HG03064 (cell line): Measurements from ENCODE around the gene KRTAP20-3.

Experiments used
- ATAC-seq: cut with Tn5 transposase; IDR thresholded peaks from one replicate; pipeline ENCODE4 v1.9.1; 2021; ENCODE audit warnings: low read depth; ENCODE audit not compliant: unreplicated experiment

KRTAP20-3 gene

GRCh38 chr21:30676737-30677136 lies 34.1 kb downstream of the KRTAP20-3 start:
- no peak for ATAC-seq

- no peak for ATAC-seq
Measured at GRCh38 chr21:30680586-30680985, 37.9 kb downstream of the KRTAP20-3 start.

GRCh38 chr21:30684506-30684905 lies 41.8 kb downstream of the KRTAP20-3 start:
- no peak for ATAC-seq

- ATAC-seq, result no peak
Measured at GRCh38 chr21:30689822-30690221, 47.2 kb downstream of the KRTAP20-3 start.
